K562 treated with DMSO at 1 percent for 48 hours (cell line): ENCODE data around the gene SNX1. TPM values are rescaled to one million over a fixed set of nuclear protein-coding genes. Genes with fewer than 3 reads are reported as not detected.

Experiments
- total RNA-seq: library from RNA; unstranded; fragments of 300-600 nt; gene quantifications from 2 replicates; pipeline ENCODE4 v1.2.3, GENCODE V29; 2022; ENCODE audit warnings: low replicate concordance; ENCODE audit errors: extremely low read depth

SNX1 gene
- not detected in 2 replicates for total RNA-seq

GRCh38 chr15:64095795-64096667, at the start of gene SNX1:
TSS of gene SNX1 (plus strand) at chr15:64095982. CDS start at chr15:64096014, 32 bp downstream.

GRCh38 chr15:64046421-64047153, 49.2 kb upstream of the SNX1 start, which contains the start of gene DAPK2:
TSS of gene DAPK2 (minus strand) at chr15:64046485. CDS start at chr15:64040261, 6,224 bp downstream.

DNA sequence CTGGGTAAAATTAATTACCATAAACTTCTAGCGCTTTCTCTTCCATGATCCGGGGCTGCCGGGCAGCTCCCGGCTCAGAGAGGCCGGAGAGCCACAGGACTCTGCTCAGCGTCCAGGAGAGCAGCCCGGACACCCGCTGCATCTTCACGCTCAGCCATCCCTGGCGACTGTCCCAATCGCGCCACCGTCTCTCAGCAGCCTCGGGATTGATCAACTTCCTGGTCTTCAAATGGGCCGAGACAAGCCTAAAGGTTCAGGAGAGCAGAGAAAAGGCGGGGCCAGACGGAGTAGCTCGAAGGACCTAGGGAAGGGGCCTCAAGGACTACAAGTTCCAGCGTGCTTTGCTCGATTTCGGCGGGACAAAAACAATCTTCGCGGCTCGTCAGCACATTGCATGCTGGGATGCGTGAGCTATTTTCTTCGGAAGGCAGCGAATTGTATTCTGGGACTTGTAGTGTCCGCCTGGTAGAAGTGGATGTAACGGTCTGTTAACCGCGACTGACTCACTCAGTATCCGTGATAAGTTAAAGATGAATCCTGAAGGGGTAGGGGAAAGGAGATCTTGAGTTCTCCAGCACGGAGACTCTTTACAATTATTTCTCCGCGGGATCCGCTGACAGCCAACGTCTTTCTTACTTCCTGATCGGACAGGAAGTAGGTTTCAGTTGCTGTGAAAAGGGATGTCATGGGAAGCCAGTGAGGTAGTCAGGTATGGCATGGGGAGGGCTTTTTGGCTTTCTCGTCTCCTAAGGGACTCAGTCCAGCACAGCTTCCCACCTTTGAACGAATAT, 2.0 kb upstream of the SNX1 start, which contains the start of gene CIAO2A:
TSS of gene CIAO2A (minus strand) at position 212 of the 791 bp plus-strand sequence. CDS start at position 142, 70 bp downstream.

GRCh38 chr15:64151727-64152506, 56.1 kb downstream of the SNX1 start, which contains the start of gene SNX22:
TSS of gene SNX22 (plus strand) at chr15:64151731. CDS start at chr15:64151776, 45 bp downstream.

DNA sequence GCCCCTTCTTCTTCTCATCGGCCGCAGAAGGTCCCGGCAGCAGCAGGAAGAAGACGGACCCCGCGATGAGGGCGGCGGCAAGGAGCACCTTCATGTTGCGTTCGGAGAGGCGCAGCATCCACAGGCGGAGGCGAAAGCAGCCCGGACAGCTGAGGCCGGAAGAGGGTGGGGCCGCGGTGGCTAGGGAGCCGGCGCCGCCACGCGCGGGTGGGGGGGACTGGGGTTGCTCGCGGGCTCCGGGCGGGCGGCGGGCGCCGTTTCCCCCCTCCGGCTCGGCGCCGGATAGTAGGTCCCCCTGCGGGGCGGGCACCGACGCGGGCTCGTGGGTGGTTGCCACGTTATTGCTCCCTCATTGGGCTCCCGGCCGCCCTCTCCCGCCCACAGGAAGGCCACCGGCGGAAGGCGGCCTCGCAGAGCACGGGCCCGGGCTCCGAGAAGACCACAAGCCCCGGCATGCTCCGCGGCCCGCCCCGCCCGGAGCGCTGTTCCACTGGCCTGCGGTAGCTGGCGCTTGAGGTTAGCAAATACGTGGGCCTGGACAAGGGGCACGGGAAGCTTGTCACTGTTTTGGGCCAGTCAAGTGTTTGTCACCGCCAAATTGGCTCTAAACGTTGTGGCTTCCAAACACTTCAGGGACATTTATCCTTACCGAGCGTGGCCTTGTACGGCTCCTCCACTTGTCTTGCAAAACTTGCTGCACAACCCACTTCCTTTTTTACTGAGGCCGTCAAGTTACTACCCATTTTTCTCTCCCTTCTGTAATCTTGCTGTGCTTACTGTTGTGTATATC, 67.3 kb downstream of the SNX1 start, which contains the start of gene PPIB:
TSS of gene PPIB (minus strand) at position 154 of the 790 bp plus-strand sequence. CDS start at position 118, 36 bp downstream.

Other genes with a start within 250 kb of the SNX1 start
- not detected in 2 replicates for gene DAPK2, start 49.5 kb upstream of the SNX1 start, total RNA-seq
- gene CIAO2A, start 2.1 kb upstream of the SNX1 start, total RNA-seq, result not detected in 2 replicates
- not detected in 2 replicates for gene SNX22, start 55.7 kb downstream of the SNX1 start, total RNA-seq
- gene PPIB, start 67.0 kb downstream of the SNX1 start, total RNA-seq, result not detected in 2 replicates